GM12891 (cell line): ENCODE results near the gene ZNF365.

Source experiments
- DNase-seq: peaks from one replicate; pipeline ENCODE4 v3.0.0; 2011; ENCODE audit warnings: low spot score; ENCODE audit not compliant: insufficient read length
- FAIRE-seq: peaks from 2 replicates; lab custom pipeline; 2011; peaks lifted over from hg19 to GRCh38; lab: Jason Lieb, UNC
- PAX5 ChIP-seq: IDR thresholded peaks from 2 replicates; pipeline ENCODE4 v1.6.1; 2011; ENCODE audit warnings: low read length, moderate library complexity, mild to moderate bottlenecking; ENCODE audit not compliant: insufficient read depth, severe bottlenecking
- POLR2A ChIP-seq: IDR thresholded peaks from 2 replicates; pipeline ENCODE4 v1.6.1; 2011; ENCODE audit warnings: low read depth, low read length, control low read depth
- POLR2AphosphoS5 ChIP-seq: IDR thresholded peaks from 2 replicates; pipeline ENCODE4 v1.6.1; 2011; ENCODE audit warnings: low read depth, low read length, control low read depth
- POU2F2 ChIP-seq: IDR thresholded peaks from 2 replicates; pipeline ENCODE4 v1.6.1; 2011; ENCODE audit warnings: low read depth, mild to moderate bottlenecking, control low read depth, low read length, moderate library complexity
- SPI1 ChIP-seq: IDR thresholded peaks from 2 replicates; pipeline ENCODE4 v1.6.1; 2011; ENCODE audit warnings: low read depth, low read length, control low read depth
- TAF1 ChIP-seq: IDR thresholded peaks from 2 replicates; pipeline ENCODE4 v1.6.1; 2011; ENCODE audit warnings: low read depth, low read length, control low read depth

ZNF365 gene

DNA sequence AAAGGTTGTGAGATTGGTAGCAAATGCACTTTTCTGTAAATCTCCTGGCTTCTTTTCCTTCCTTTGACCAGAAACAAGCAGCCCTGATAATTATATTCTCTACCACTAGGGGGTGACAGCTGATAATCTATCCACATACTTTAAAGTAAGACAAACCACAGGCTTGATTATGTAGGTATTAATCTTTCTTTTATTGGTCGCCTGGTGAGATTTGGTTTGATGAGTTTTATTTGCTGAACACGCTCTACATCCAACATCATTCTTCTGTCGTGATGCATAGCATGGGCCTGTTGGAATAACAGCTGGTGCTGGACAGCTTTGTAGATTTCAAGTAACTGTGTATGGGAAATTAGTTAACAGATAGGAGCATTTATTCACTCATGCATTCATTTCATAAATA lies 63.5 kb downstream of the ZNF365 start:
- DNase-seq: no peak
- TF ChIP-seq SPI1 (no peak), TAF1 (no peak)
- FAIRE-seq: peak; percentile 26

- no peak for TF ChIP-seq POLR2A
- FAIRE-seq (no peak), DNase-seq (no peak)
These were observed 67.8 kb downstream of the ZNF365 start for GRCh38 chr10:62442006-62442405.

DNA sequence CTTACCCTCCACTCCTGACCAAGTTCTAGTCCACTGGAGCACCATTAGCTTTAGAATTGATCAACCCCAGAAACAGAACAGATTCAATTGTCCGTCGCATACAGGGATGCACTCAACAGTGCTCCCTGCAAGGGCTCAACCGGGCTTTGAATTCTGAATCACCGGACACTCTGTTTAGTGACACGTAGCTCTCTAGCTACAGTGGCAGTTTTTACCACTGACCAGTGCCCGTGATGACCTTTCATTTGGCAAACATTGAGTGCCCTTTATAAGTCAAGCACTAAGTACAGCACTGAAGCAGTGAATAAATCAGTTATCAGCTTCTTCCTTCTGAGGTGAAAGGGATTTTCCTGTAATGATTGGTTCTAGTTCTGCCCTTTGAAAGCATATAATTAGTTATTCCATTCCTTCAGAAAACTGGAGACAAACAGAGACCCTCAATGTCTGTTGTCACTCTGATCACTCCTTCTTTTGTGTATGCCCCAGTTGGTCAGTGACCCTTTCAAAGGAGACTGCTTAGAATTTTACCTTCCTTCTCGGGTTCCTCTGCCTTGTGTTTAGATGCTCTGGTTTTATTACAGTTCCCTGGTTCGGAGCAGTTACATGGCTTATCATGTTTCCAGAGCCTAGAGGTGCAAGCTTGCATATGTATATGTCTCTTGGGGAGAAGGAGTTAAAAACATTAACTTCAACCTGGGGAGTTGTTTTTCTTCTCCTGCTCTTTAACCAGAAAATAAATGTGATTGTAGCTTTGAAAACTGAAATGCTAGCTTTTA lies 68.9 kb downstream of the ZNF365 start:
- FAIRE-seq (no peak), DNase-seq (no peak)
- TF ChIP-seq SPI1 (no peak), POLR2AphosphoS5 (no peak), PAX5 (no peak)

DNA sequence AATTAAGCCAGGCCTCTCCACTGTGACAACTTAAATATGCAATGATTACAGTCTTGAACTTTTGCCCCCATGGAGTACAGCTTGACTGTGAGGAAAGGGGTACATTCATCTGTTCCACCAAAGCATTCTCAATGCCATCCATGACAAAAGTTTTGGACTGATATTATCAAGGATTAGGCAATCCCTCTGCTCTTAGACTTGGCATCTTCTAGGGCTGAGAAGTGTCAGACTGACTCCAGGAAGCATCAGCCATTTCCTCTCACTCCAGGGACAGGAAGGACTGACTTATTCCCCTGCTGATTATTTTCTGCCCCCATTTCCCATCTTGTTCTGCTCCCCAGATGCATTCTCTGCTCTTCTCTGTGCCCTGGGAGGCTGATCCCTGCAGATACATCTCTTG lies 69.7 kb downstream of the ZNF365 start:
- no peak for DNase-seq
- TF ChIP-seq POLR2AphosphoS5: no peak
- no peak for TF ChIP-seq POU2F2
- FAIRE-seq: no peak

- DNase-seq (no peak), FAIRE-seq (no peak)
- TF ChIP-seq POU2F2 (no peak), POLR2A (no peak), TAF1 (no peak), SPI1 (no peak), PAX5 (no peak), POLR2AphosphoS5 (no peak)
These were observed 72.5 kb downstream of the ZNF365 start for GRCh38 chr10:62446627-62447026.

DNA sequence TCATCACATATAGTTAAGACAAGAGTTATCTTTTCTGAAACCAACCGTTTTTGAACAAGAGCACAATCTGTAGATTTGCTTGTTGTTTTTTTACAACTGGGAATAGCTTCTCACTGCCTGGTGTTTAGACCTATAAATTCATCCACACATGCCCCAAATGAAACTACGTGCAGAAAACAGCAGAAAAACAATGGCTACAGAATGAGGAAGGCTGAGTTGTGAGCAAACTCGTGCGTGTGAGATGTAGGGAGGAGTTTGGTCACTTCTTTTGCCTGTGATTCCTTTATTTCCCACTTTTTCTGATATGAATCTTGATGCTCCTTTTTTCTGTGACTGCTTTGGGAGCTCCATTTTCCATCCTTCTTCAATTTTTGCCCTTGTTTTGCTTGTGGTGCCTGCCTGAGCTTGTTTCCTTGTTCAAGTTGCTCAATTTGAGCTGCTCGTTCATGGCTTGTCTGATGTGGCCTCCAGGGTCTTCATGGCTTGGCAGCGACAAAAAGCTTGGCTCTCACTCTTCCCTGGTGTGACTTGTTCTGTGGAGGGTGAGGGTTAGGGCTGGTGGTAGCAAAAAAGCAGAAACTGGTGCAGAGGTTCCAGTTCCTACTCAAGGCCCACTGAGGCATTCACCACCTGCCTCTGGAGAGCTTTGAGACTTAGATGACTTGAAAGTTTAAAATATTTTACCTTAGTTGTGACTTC lies 76.9 kb downstream of the ZNF365 start:
- FAIRE-seq (no peak), DNase-seq (no peak)
- no peak for TF ChIP-seq POU2F2
- no peak for TF ChIP-seq TAF1
- TF ChIP-seq POLR2A: no peak
- TF ChIP-seq PAX5: no peak
- no peak for TF ChIP-seq POLR2AphosphoS5
- TF ChIP-seq SPI1: no peak

DNA sequence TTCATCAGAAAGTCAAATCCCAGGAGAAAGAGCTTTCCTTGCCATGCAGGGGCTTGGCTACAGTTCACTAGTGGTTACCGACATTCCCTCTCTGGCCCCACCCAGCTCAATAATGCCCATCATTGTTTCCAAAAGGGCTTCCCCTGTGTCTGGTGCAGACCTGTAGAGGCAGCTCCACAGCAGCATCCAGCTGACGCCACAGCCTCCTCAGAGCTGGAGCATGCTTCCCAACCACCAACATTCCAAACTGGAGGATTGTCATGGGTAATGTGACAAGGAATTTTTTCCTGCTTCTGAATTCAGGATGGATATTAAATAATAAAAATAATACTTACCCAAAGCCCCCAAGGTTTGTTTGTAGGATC lies 77.4 kb downstream of the ZNF365 start:
- FAIRE-seq (no peak), DNase-seq (no peak)
- TF ChIP-seq POLR2AphosphoS5 (no peak), SPI1 (no peak), TAF1 (no peak), POU2F2 (no peak), POLR2A (no peak), PAX5 (no peak)
